ENCODE data around the gene GSG1L.

Gene GSG1L

DNA sequence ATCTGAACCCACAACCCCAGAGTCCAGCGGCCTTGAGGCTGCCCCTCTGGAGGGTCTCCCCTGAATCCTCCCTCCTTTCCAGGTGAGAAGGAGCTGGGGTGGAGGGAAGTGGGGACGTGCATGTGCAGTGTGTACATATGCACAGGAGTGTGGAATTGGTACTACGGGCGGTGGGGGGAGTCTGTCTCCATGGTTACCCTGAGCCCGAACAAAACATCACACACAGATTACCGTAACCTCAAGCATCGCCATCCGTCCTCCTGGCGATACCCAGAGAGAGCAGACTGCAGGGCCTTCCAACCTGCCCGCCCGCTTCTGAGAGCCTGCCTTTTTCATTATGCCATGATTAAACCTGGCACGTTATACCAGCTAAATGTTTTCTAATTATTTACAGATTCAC, 25.1 kb downstream of the GSG1L start:
- Mint-ChIP-seq H3K36me3 (ENCODE audit: low read depth) (no peaks in the 10 kb centered on the region), H3K27ac (no peak overlapping the region), H3K4me3 (no peak overlapping the region), H3K9me3 (no peaks in the 10 kb centered on the region), H3K4me1 (ENCODE audit: low read depth) (no peaks in the 10 kb centered on the region), H3K27me3 (peaks cover 14% of the 10 kb centered on the region)
- no peak for DNase-seq

DNA sequence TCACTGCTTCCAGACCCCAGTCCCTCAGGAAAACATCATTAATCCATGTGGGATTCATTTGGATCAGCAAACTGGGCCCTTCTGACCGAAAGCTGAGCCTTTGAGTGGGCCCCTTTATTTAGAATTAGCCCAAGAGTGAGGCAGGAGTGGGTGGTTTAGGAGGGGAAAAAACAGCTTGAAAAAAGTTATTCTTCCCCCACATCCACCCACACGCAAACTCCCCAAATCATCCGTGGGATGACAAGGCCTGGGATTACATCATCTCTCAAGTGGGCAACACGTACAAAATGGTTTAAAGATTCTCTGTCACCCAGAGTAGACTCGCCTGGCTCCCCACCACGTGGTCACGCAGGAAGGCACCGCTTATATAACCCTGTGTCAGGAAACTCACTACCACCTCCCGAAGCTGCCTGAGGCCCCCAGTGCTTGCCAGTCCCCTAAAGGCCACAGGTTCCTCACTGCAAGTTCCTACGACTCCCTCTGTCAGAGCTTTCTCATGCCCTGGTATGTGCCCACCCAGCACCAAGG, 27.6 kb downstream of the GSG1L start:
- no peaks in the 10 kb centered on the region for H3K4me1 Mint-ChIP-seq (ENCODE audit: low read depth)
- H3K4me3 Mint-ChIP-seq: no peak overlapping the region
- no peak for DNase-seq
- no peak overlapping the region for H3K27ac Mint-ChIP-seq
- no peaks in the 10 kb centered on the region for H3K9me3 Mint-ChIP-seq
- no peaks in the 10 kb centered on the region for H3K36me3 Mint-ChIP-seq (ENCODE audit: low read depth)
- peaks cover 14% of the 10 kb centered on the region for H3K27me3 Mint-ChIP-seq

DNA sequence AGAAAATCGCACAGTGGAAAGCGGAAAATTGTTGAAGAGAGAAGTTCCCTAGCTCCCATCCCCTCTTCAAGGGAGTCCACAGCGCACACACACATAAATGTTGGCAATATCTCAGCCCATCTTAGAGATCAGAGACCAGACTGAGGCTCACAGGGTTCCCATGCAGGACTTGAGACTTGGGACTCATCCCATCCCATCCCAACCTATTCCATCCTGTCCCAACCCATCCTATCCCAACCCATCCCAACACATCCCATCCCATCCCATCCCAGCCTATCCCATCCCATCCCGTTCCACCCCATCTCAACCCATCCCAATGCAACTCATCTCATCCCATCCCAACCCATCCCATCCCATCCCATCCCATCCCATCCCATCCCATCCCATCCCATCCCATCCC, 29.6 kb downstream of the GSG1L start:
- H3K27ac Mint-ChIP-seq: no peak overlapping the region
- H3K4me3 Mint-ChIP-seq: no peak overlapping the region
- no peaks in the 10 kb centered on the region for H3K4me1 Mint-ChIP-seq (ENCODE audit: low read depth)
- H3K27me3 Mint-ChIP-seq: peaks cover 14% of the 10 kb centered on the region
- H3K9me3 Mint-ChIP-seq: no peaks in the 10 kb centered on the region
- DNase-seq: no peak
- no peaks in the 10 kb centered on the region for H3K36me3 Mint-ChIP-seq (ENCODE audit: low read depth)

DNA sequence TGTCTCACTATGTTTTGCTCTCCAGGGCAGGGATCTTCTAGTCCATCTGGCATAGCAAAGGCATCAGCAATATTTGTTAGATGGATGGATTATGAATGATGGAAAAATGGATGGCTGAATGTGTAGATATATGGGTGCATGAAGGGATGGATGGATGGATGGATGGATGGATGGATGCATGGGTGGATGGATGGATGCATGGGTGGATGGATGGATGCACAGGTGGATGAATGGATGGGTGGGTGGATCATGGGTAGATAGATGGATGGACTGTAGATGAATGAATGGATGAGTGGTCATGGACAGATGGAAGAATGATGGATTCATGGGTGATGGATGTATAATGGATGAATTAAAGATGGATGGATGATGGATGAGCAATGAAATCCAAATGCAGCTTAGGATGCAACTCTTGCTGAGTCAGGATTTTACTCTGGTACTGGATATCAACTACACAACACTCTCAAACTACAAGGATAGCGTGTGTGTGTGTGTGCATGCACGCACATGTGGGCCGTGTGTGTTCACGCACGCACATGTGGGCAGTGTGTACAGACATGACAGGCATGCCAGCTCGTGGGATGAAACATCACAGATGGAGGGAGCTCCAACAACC, 34.0 kb downstream of the GSG1L start:
- H3K36me3 Mint-ChIP-seq (ENCODE audit: low read depth): no peaks in the 10 kb centered on the region
- H3K27me3 Mint-ChIP-seq: peaks cover 3% of the 10 kb centered on the region
- no peak for DNase-seq
- H3K4me1 Mint-ChIP-seq (ENCODE audit: low read depth): no peaks in the 10 kb centered on the region
- no peak overlapping the region for H3K27ac Mint-ChIP-seq
- H3K4me3 Mint-ChIP-seq: no peak overlapping the region
- peaks cover 4% of the 10 kb centered on the region for H3K9me3 Mint-ChIP-seq

GRCh38 chr16:28027055-28027454, 36.5 kb downstream of the GSG1L start:
- peaks cover 4% of the 10 kb centered on the region for H3K9me3 Mint-ChIP-seq
- H3K27me3 Mint-ChIP-seq: no peaks in the 10 kb centered on the region
- DNase-seq: no peak
- H3K4me3 Mint-ChIP-seq: no peak overlapping the region
- H3K4me1 Mint-ChIP-seq (ENCODE audit: low read depth): no peaks in the 10 kb centered on the region
- no peak overlapping the region for H3K27ac Mint-ChIP-seq
- H3K36me3 Mint-ChIP-seq (ENCODE audit: low read depth): no peaks in the 10 kb centered on the region

DNA sequence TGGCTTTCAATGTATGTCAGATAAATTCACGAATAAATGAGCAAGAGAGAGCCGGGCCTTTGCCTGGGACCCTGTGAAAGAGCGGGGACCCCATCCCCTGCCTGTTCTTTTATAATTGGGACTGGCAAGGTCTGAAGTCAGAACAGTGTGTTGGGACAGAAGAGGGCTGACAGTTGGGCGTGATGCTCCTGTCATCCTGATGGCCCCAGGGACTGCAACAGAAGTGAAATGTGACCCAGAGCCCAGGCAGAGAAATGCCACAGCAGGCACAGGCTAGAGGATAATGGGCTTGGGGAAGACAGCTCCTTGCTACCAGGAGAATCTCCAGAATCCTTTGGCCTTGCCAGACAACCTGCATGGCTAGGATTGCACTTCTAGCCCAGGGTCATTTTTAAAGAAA, 37.9 kb downstream of the GSG1L start:
- no peak for DNase-seq
- H3K9me3 Mint-ChIP-seq: peaks cover 13% of the 10 kb centered on the region
- no peaks in the 10 kb centered on the region for H3K27me3 Mint-ChIP-seq
- H3K36me3 Mint-ChIP-seq (ENCODE audit: low read depth): no peaks in the 10 kb centered on the region
- no peaks in the 10 kb centered on the region for H3K4me1 Mint-ChIP-seq (ENCODE audit: low read depth)
- H3K4me3 Mint-ChIP-seq: no peak overlapping the region
- H3K27ac Mint-ChIP-seq: no peak overlapping the region

DNA sequence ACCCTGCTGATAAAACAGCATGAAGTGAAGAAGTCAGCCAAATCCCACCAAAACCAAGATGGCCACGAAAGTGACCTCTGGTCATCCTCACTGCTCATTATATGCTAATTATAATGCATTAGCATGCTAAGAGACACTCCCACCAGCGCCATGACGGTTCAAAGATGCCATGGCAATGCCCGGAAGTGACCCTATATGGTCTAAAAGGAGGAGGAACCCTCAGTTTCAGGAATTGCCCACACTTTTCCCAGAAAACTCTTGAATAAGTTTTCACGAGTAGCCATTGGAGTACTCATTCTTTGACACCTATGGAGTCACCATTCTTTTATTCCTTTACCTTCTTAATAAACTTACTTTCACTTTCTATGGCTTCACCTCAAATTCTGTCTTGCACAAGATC, 44.3 kb downstream of the GSG1L start:
- Mint-ChIP-seq H3K27me3 (peaks cover 17% of the 10 kb centered on the region), H3K4me1 (ENCODE audit: low read depth) (no peaks in the 10 kb centered on the region), H3K4me3 (no peak overlapping the region), H3K36me3 (ENCODE audit: low read depth) (no peaks in the 10 kb centered on the region), H3K9me3 (peaks cover 17% of the 10 kb centered on the region), H3K27ac (no peak overlapping the region)
- DNase-seq: no peak

- peaks cover 27% of the 10 kb centered on the region for H3K27me3 Mint-ChIP-seq
- peaks cover under 1% of the 10 kb centered on the region for H3K9me3 Mint-ChIP-seq
- DNase-seq: no peak
- no peaks in the 10 kb centered on the region for H3K36me3 Mint-ChIP-seq (ENCODE audit: low read depth)
- H3K27ac Mint-ChIP-seq: no peak overlapping the region
- no peak overlapping the region for H3K4me3 Mint-ChIP-seq
- H3K4me1 Mint-ChIP-seq (ENCODE audit: low read depth): no peaks in the 10 kb centered on the region
These were observed 48.7 kb downstream of the GSG1L start for GRCh38 chr16:28014851-28015250.

DNA sequence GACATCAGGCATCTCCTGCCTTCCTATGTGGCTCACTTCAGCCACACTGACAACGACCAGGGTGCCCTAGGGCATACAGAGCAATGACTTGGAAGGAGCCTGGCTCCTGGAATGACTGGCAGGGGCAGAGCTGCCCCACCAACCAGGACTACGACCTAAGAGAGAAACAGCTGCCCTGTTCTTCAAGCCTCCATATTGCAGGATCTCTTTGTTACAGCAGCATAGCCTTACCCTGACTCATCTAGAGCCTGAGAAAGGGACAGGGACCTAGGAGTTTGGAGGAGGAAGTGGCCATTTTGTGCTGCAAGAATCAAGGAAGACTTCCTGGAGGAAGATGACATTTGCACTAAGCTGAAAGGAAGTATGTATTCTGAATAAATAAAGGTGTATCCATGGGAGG, 49.6 kb downstream of the GSG1L start:
- H3K4me3 Mint-ChIP-seq: no peak overlapping the region
- H3K27ac Mint-ChIP-seq: no peak overlapping the region
- no peaks in the 10 kb centered on the region for H3K9me3 Mint-ChIP-seq
- peaks cover 33% of the 10 kb centered on the region for H3K27me3 Mint-ChIP-seq
- no peaks in the 10 kb centered on the region for H3K36me3 Mint-ChIP-seq (ENCODE audit: low read depth)
- no peak for DNase-seq
- H3K4me1 Mint-ChIP-seq (ENCODE audit: low read depth): no peaks in the 10 kb centered on the region

GRCh38 chr16:28013392-28013791, 50.1 kb downstream of the GSG1L start:
- no peak overlapping the region for H3K27ac Mint-ChIP-seq

GRCh38 chr16:28011971-28012445, 51.5 kb downstream of the GSG1L start:
- peaks cover 33% of the 10 kb centered on the region for H3K27me3 Mint-ChIP-seq

More at GRCh38 chr16:28013392-28013791, 50.1 kb downstream of the GSG1L start:
- H3K36me3 Mint-ChIP-seq (ENCODE audit: low read depth): no peaks in the 10 kb centered on the region
- H3K4me1 Mint-ChIP-seq (ENCODE audit: low read depth): no peaks in the 10 kb centered on the region
- no peaks in the 10 kb centered on the region for H3K9me3 Mint-ChIP-seq
- no peak overlapping the region for H3K4me3 Mint-ChIP-seq
- peaks cover 33% of the 10 kb centered on the region for H3K27me3 Mint-ChIP-seq
- DNase-seq: no peak

GRCh38 chr16:28011223-28011622, 52.3 kb downstream of the GSG1L start:
- Mint-ChIP-seq H3K27ac (no peak overlapping the region), H3K4me3 (no peak overlapping the region), H3K4me1 (ENCODE audit: low read depth) (no peaks in the 10 kb centered on the region), H3K36me3 (ENCODE audit: low read depth) (no peaks in the 10 kb centered on the region), H3K9me3 (no peaks in the 10 kb centered on the region), H3K27me3 (peaks cover 26% of the 10 kb centered on the region)
- no peak for DNase-seq

More at GRCh38 chr16:28011971-28012445, 51.5 kb downstream of the GSG1L start:
- Mint-ChIP-seq H3K4me1 (ENCODE audit: low read depth) (no peaks in the 10 kb centered on the region), H3K27ac (no peak overlapping the region), H3K9me3 (no peaks in the 10 kb centered on the region), H3K4me3 (no peak overlapping the region), H3K36me3 (ENCODE audit: low read depth) (no peaks in the 10 kb centered on the region)
- no peak for DNase-seq

- no peaks in the 10 kb centered on the region for H3K36me3 Mint-ChIP-seq (ENCODE audit: low read depth)
- no peak overlapping the region for H3K27ac Mint-ChIP-seq
- H3K27me3 Mint-ChIP-seq: peaks cover 23% of the 10 kb centered on the region
- no peak for DNase-seq
- no peaks in the 10 kb centered on the region for H3K4me1 Mint-ChIP-seq (ENCODE audit: low read depth)
- H3K9me3 Mint-ChIP-seq: no peaks in the 10 kb centered on the region
- H3K4me3 Mint-ChIP-seq: no peak overlapping the region
These were observed 52.8 kb downstream of the GSG1L start for GRCh38 chr16:28010671-28011070.

- H3K27me3 Mint-ChIP-seq: peaks cover 18% of the 10 kb centered on the region
- H3K36me3 Mint-ChIP-seq (ENCODE audit: low read depth): no peaks in the 10 kb centered on the region
- H3K9me3 Mint-ChIP-seq: no peaks in the 10 kb centered on the region
- no peak overlapping the region for H3K4me3 Mint-ChIP-seq
- H3K27ac Mint-ChIP-seq: no peak overlapping the region
- DNase-seq: no peak
- no peaks in the 10 kb centered on the region for H3K4me1 Mint-ChIP-seq (ENCODE audit: low read depth)
These were observed 53.7 kb downstream of the GSG1L start for GRCh38 chr16:28009586-28010373.

GRCh38 chr16:28003923-28004322, 59.6 kb downstream of the GSG1L start:
- Mint-ChIP-seq H3K27ac (no peak overlapping the region), H3K4me1 (ENCODE audit: low read depth) (no peaks in the 10 kb centered on the region), H3K36me3 (ENCODE audit: low read depth) (no peaks in the 10 kb centered on the region), H3K4me3 (no peak overlapping the region), H3K27me3 (peaks cover 9% of the 10 kb centered on the region), H3K9me3 (no peaks in the 10 kb centered on the region)
- DNase-seq: no peak
